Tibial nerve (tissue), 4 donors: ENCODE data around the gene RINT1. TPM values are rescaled to one million over a fixed set of nuclear protein-coding genes. Genes with fewer than 3 reads are reported as not detected.

ENCODE experiments used
- DNase-seq, 2 donors: peaks; one replicate each; pipeline ENCODE4 v3.0.0-alpha.2; 2019; ENCODE audit warnings: low spot score in 2 of 2
- H3K27ac ChIP-seq, 4 donors: fragments of 200-600 bp; sonication (generic) in 3 of 4; one replicate each; pipeline ENCODE4 v1.5.1; 2017 to 2019; ENCODE audit warnings: mild to moderate bottlenecking in 1 of 4
- H3K27me3 ChIP-seq, 2 donors: fragments of 200-600 bp; sonication (generic) in 1 of 2; one replicate each; pipeline versions ENCODE4 v1.5.1 to v1.6.0; 2017 to 2019
- H3K36me3 ChIP-seq, 3 donors: fragments of 200-600 bp; sonication (generic); one replicate each; pipeline ENCODE4 v1.5.1; 2018 to 2019
- H3K4me1 ChIP-seq, 4 donors: fragments of 200-600 bp; sonication (generic) in 3 of 4; one replicate each; pipeline ENCODE4 v1.5.1; 2017 to 2019
- H3K4me3 ChIP-seq, 4 donors: fragments of 200-600 bp; sonication (generic) in 3 of 4; one replicate each; pipeline ENCODE4 v1.5.1; 2017 to 2019; ENCODE audit warnings: mild to moderate bottlenecking in 1 of 4, moderate library complexity in 1 of 4
- H3K9me3 ChIP-seq, 4 donors: fragments of 200-600 bp; sonication (generic) in 3 of 4; one replicate each; pipeline ENCODE4 v1.5.1; 2017 to 2019
- CTCF ChIP-seq, 5 experiments: fragments of 200-600 bp in 3 of 5; fragments of 450-650 bp in 2 of 5; sonication (generic) in 3 of 5; IDR thresholded peaks; one replicate each; pipeline ENCODE4 v1.5.1; 2016 to 2019; ENCODE audit warnings: antibody characterized with exemption in 5 of 5, mild to moderate bottlenecking in 3 of 5, moderate library complexity in 2 of 5
- EP300 ChIP-seq, 2 donors: sonication (generic); formaldehyde crosslinking; IDR thresholded peaks; one replicate each; pipeline ENCODE4 v1.6.1; 2017; ENCODE audit warnings: antibody characterized with exemption in 2 of 2, mild to moderate bottlenecking in 1 of 2
- POLR2A ChIP-seq, 2 donors: fragments of 450-650 bp; IDR thresholded peaks; one replicate each; pipeline ENCODE4 v1.6.1; 2017; ENCODE audit warnings: antibody characterized with exemption in 2 of 2, mild to moderate bottlenecking in 2 of 2, moderate library complexity in 2 of 2
- WGBS, 2 donors: methylation state at CpG; one replicate each; pipeline ENCODE4 v1.1.5; 2018; 5-methylcytosine and 5-hydroxymethylcytosine counted together
- total RNA-seq, 4 donors: library from RNA; depleted of rRNA; stranded (reverse); fragments of >200 nt; gene quantifications; one replicate each; pipeline ENCODE4 v1.1.0, GENCODE V29; 2016

Gene RINT1
- total RNA-seq = 10 to 100 TPM; 12.9 to 18.2 (median 14.6) TPM

GRCh38 chr7:105531792-105532671 is at the start of gene RINT1:
Gene RINT1, plus strand, starts transcription at chr7:105532201. Its CDS starts 115 bp downstream, at chr7:105532316.
- WGBS, 2 donors = 3% methylated on average over 29 to 42 of the region's 42 CpGs
- H3K9me3 ChIP-seq = no peaks in the 10 kb centered on the region
- peak; percentile 13 to 51 for TF ChIP-seq POLR2A (IDR thresholded peaks at IDR 0.05)
- TF ChIP-seq EP300 (IDR thresholded peaks at IDR 0.05) = peak; percentile 9 to 86
- peak; percentile 47 to 91 (median 71) for TF ChIP-seq CTCF (IDR thresholded peaks at IDR 0.05)
- peak within 1 kb of the TSS; percentile 63 to 97 (median 88) for H3K4me3 ChIP-seq
- peaks cover 0 to 10% (median 0%) of the 10 kb centered on the region in 3 donors for H3K36me3 ChIP-seq
- peak; percentile 73 to 83 for DNase-seq
- H3K27me3 ChIP-seq = no peaks in the 10 kb centered on the region
- peaks cover 0 to 30% (median 11%) of the 10 kb centered on the region in 4 donors for H3K4me1 ChIP-seq
- peak within 1 kb of the TSS; percentile 62 to 92 (median 81) for H3K27ac ChIP-seq

GRCh38 chr7:105487579-105488571 is 44.1 kb upstream of the RINT1 start:
- H3K27me3 ChIP-seq = no peaks in the 10 kb centered on the region
- H3K4me3 ChIP-seq = no peak overlapping the region
- 50 to 58% methylated on average over 6 of the region's 6 CpGs for WGBS, 2 donors
- peak overlapping the region in 1 of 4 donors; percentile 47 for H3K27ac ChIP-seq
- H3K36me3 ChIP-seq = peaks cover 0 to 23% (median 0%) of the 10 kb centered on the region in 3 donors
- peaks cover 0 to 9% (median 0%) of the 10 kb centered on the region in 4 donors for H3K4me1 ChIP-seq
- TF ChIP-seq CTCF (IDR thresholded peaks at IDR 0.05) = peak in 4 of 5 experiments; percentile 18 to 60 (median 36)
- TF ChIP-seq EP300 (IDR thresholded peaks at IDR 0.05) = peak in 1 of 2 donors; percentile 50
- TF ChIP-seq POLR2A (IDR thresholded peaks at IDR 0.05) = no peak
- DNase-seq = no peak
- H3K9me3 ChIP-seq = no peaks in the 10 kb centered on the region

- no peak for DNase-seq
- WGBS, 2 donors = 91 to 95% methylated on average over 3 of the region's 3 CpGs
- Histone ChIP-seq H3K27me3 (no peaks in the 10 kb centered on the region), H3K4me1 (peaks cover 0 to 9% (median 0%) of the 10 kb centered on the region in 4 donors), H3K9me3 (no peaks in the 10 kb centered on the region), H3K36me3 (peaks cover 0 to 23% (median 0%) of the 10 kb centered on the region in 3 donors), H3K27ac (no peak overlapping the region), H3K4me3 (no peak overlapping the region)
- TF ChIP-seq CTCF (IDR thresholded peaks at IDR 0.05) (no peak), EP300 (IDR thresholded peaks at IDR 0.05) (no peak), POLR2A (IDR thresholded peaks at IDR 0.05) (no peak)
Observed at GRCh38 chr7:105489409-105489808, 42.6 kb upstream of the RINT1 start.

GRCh38 chr7:105493196-105493922 is 38.6 kb upstream of the RINT1 start:
- Histone ChIP-seq H3K4me1 (peaks cover 0 to under 1% (median 0%) of the 10 kb centered on the region in 4 donors), H3K4me3 (no peak overlapping the region), H3K9me3 (no peaks in the 10 kb centered on the region), H3K27ac (no peak overlapping the region), H3K36me3 (no peaks in the 10 kb centered on the region), H3K27me3 (no peaks in the 10 kb centered on the region)
- DNase-seq = no peak
- WGBS, 2 donors = 79 to 85% methylated on average over 7 of the region's 7 CpGs
- TF ChIP-seq POLR2A (IDR thresholded peaks at IDR 0.05) = no peak

- TF ChIP-seq POLR2A (IDR thresholded peaks at IDR 0.05) (no peak), CTCF (IDR thresholded peaks at IDR 0.05) (no peak), EP300 (IDR thresholded peaks at IDR 0.05) (no peak)
- Histone ChIP-seq H3K9me3 (no peaks in the 10 kb centered on the region), H3K27ac (no peak overlapping the region), H3K4me1 (no peaks in the 10 kb centered on the region), H3K36me3 (peaks cover 0 to 2% (median 0%) of the 10 kb centered on the region in 3 donors), H3K27me3 (no peaks in the 10 kb centered on the region), H3K4me3 (no peak overlapping the region)
- no peak for DNase-seq
- WGBS, 2 donors = 66 to 81% methylated on average over 5 of the region's 5 CpGs
Observed at GRCh38 chr7:105493923-105494315, 38.1 kb upstream of the RINT1 start.
